Prostate gland (tissue), 2 donors: ENCODE data around the gene GOLIM4. TPM values are rescaled to one million over a fixed set of nuclear protein-coding genes. Genes with fewer than 3 reads are reported as not detected.

Source experiments
- DNase-seq: peaks from one replicate; pipeline ENCODE4 v3.0.0-alpha.2; 2019; ENCODE audit warnings: low spot score
- H3K27ac ChIP-seq, 2 donors: fragments of 200-600 bp; sonication (generic); 2 replicates each; pipeline ENCODE4 v1.5.1; 2017 to 2019
- H3K27me3 ChIP-seq: fragments of 200-600 bp; sonication (generic); replicated peaks from 2 replicates; pipeline ENCODE4 v1.5.1; 2019; ENCODE audit not compliant: insufficient read depth
- H3K36me3 ChIP-seq, 2 donors: fragments of 200-600 bp; sonication (generic); 1 replicate in 1 of 2; 2 replicates in 1 of 2; pipeline versions ENCODE4 v1.5.1 to v1.8.1; 2017 to 2019
- H3K4me1 ChIP-seq: fragments of 200-600 bp; sonication (generic); replicated peaks from 2 replicates; pipeline ENCODE4 v1.5.1; 2019
- H3K4me3 ChIP-seq, 2 donors: fragments of 200-600 bp; sonication (generic); 2 replicates each; pipeline ENCODE4 v1.5.1; 2017 to 2019
- H3K9me3 ChIP-seq: fragments of 200-600 bp; sonication (generic); 2 replicates; pipeline ENCODE4 v1.5.1; 2017
- POLR2A ChIP-seq: fragments of 450-650 bp; IDR thresholded peaks from one replicate; pipeline ENCODE4 v1.6.1; 2016; ENCODE audit warnings: antibody characterized with exemption, mild to moderate bottlenecking
- POLR2AphosphoS5 ChIP-seq: sonication (generic); formaldehyde crosslinking; IDR thresholded peaks from one replicate; pipeline ENCODE4 v1.6.1; 2017; ENCODE audit warnings: antibody characterized with exemption
- WGBS: methylation state at CpG from one replicate; pipeline ENCODE4 v1.1.5; 2018; 5-methylcytosine and 5-hydroxymethylcytosine counted together
- intact Hi-C: fragments of 100-400 bp; cut with DNase I; formaldehyde crosslinking; loops from one replicate; pipeline ENCODE4 v1.14.2; 2022
- total RNA-seq, 2 donors: library from RNA; depleted of rRNA; stranded (reverse); fragments of >200 nt; gene quantifications; one replicate each; pipeline ENCODE4 v1.1.0, GENCODE V29; 2016
- TF ChIP-seq, protein P1 (sequence below), 4 experiments: fragments of 200-600 bp in 2 of 4; fragments of 450-650 bp in 2 of 4; sonication (generic) in 2 of 4; IDR thresholded peaks; 1 replicate in 3 of 4; 2 replicates in 1 of 4; pipeline ENCODE4 v1.5.1; 2016 to 2019; ENCODE audit warnings: antibody characterized with exemption in 4 of 4, mild to moderate bottlenecking in 2 of 4, moderate library complexity in 2 of 4

Gene GOLIM4
- total RNA-seq, 2 donors from 2014 or later = 22.3 to 25.5 TPM

DNA sequence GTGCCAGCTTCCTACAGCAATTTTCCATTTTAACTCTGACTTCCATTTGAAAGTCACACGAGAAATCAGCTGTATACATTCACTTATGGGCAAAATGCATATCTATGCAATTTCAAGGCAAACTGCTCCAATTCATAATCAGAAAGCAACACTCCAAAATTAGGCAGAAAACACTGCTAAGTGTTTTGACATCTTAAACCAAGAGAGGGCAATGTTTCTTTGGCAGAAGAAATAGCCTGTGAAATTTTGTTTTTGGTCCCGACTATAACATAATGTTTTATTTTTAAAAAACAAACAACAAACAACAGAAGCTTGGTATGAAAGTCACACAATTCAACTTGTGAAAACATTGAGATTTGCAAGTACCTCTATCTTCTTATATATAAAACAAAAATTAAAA lies 42.6 kb downstream of the GOLIM4 start:
- no peaks in the 10 kb centered on the region for H3K9me3 ChIP-seq
- no peak overlapping the region for H3K27ac ChIP-seq
- H3K4me1 ChIP-seq = no peaks in the 10 kb centered on the region
- H3K4me3 ChIP-seq = no peak overlapping the region
- TF ChIP-seq, protein P1, sequence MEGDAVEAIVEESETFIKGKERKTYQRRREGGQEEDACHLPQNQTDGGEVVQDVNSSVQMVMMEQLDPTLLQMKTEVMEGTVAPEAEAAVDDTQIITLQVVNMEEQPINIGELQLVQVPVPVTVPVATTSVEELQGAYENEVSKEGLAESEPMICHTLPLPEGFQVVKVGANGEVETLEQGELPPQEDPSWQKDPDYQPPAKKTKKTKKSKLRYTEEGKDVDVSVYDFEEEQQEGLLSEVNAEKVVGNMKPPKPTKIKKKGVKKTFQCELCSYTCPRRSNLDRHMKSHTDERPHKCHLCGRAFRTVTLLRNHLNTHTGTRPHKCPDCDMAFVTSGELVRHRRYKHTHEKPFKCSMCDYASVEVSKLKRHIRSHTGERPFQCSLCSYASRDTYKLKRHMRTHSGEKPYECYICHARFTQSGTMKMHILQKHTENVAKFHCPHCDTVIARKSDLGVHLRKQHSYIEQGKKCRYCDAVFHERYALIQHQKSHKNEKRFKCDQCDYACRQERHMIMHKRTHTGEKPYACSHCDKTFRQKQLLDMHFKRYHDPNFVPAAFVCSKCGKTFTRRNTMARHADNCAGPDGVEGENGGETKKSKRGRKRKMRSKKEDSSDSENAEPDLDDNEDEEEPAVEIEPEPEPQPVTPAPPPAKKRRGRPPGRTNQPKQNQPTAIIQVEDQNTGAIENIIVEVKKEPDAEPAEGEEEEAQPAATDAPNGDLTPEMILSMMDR (IDR thresholded peaks at IDR 0.05) = no peak
- no peak for TF ChIP-seq POLR2AphosphoS5
- no peak for TF ChIP-seq POLR2A
- H3K36me3 ChIP-seq = no peaks in the 10 kb centered on the region
- no peak for DNase-seq
- intact Hi-C loops = no loop called here
- no peaks in the 10 kb centered on the region for H3K27me3 ChIP-seq
- 72% methylated on average over 2 of the region's 2 CpGs for WGBS

DNA sequence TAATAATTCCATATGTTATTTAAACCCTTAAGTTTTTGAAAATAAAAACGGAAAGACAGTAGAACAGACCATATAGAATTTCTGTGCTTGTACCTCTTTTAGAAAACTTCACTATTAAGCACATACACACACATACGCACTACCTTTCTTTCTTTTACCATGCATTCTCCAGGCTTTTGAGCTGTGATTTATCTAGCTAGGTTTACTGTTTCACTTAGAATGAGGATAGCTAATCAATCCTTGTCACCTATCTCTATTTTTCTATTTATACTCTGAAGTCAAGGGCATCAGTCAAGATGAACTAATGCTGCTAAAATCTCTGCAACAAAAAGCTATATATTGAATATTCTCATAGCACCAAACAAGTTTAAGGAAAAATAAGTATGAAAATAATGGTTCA lies 43.2 kb downstream of the GOLIM4 start:
- Histone ChIP-seq H3K4me3 (no peak overlapping the region), H3K27ac (no peak overlapping the region), H3K36me3 (no peaks in the 10 kb centered on the region), H3K27me3 (no peaks in the 10 kb centered on the region), H3K9me3 (no peaks in the 10 kb centered on the region), H3K4me1 (no peaks in the 10 kb centered on the region)
- WGBS = 81% methylated on average over 2 of the region's 2 CpGs
- TF ChIP-seq POLR2AphosphoS5 (no peak), POLR2A (no peak)
- TF ChIP-seq, protein P1 (IDR thresholded peaks at IDR 0.05) = no peak
- intact Hi-C loops = no loop called here
- DNase-seq = no peak

DNA sequence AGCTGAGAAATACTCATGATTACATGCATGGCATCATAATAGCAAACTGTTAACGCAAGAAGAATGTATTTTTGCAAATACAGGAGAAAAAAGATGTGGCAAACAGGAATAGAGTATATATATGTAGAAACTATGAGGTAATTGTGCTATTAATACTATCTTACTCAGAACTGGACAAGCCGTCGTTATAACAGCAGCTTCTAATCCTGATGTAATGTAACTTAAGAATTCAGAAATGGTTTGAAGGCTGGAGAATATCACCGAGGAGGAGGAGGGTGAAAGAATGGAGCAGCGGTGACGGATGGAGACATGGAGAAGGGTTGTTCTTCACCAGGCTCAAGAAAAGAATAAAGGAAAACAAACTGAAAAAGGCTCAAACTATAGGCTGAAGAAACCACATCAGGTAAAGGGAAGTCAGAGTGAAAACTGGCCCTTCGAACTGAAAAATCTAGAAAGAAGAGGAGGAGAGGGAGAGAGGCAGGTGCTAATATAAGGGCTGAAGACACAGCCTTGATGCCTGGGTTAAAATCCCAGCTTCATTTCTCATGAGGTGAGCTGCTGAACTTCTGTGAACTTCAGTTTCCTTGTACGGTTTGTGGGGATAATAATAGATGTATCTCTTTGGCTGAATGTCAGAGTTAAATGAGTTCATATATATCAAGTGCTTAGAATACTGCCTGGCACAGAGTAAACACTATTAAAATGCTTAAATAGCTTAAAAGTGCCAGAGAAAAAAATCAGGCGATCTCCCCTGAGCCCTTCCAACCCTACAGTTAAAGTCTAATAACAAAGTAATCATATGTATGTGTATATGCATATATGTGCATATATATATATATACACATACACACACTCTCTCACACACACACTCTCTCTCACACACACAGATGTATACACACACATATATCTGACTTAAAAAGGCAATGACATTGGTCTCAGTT lies 43.9 kb downstream of the GOLIM4 start:
- no peaks in the 10 kb centered on the region for H3K9me3 ChIP-seq
- 42% methylated on average over 9 of the region's 9 CpGs for WGBS
- no peak overlapping the region for H3K27ac ChIP-seq
- no peak for DNase-seq
- no peak overlapping the region for H3K4me3 ChIP-seq
- no peaks in the 10 kb centered on the region for H3K27me3 ChIP-seq
- H3K36me3 ChIP-seq = no peaks in the 10 kb centered on the region
- no peak for TF ChIP-seq POLR2AphosphoS5
- TF ChIP-seq, protein P1 (IDR thresholded peaks at IDR 0.05) = no peak
- no peaks in the 10 kb centered on the region for H3K4me1 ChIP-seq
- intact Hi-C loops = no loop called here

DNA sequence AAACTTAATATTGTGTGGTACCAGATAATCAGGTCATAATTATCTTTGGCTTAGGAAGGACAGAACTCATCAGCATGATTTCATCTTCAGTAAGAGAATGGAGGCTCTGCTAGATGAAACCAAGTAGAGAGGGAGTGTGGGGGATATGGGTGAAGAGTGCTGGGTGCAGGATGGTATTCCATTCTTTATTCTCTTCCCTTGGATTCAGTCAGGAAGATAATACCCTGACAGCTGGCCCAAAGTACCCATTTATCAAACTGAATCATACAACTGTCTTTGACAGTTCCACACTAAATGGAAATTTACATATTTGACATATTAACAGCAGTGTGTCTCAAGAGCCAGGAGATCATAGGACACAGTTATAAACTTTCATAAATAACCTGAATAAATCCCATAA lies 44.7 kb downstream of the GOLIM4 start:
- Histone ChIP-seq H3K4me1 (no peaks in the 10 kb centered on the region), H3K27ac (no peak overlapping the region), H3K27me3 (no peaks in the 10 kb centered on the region), H3K36me3 (no peaks in the 10 kb centered on the region), H3K9me3 (no peaks in the 10 kb centered on the region), H3K4me3 (no peak overlapping the region)
- intact Hi-C loops = no loop called here
- TF ChIP-seq POLR2A (no peak), POLR2AphosphoS5 (no peak)
- TF ChIP-seq, protein P1 (IDR thresholded peaks at IDR 0.05) = no peak
- no peak for DNase-seq
